ENCODE results near the gene KIF12. TPM values are rescaled to one million over a fixed set of nuclear protein-coding genes. Genes with fewer than 3 reads are reported as not detected.

Gene KIF12
- total RNA-seq, 1 experiment from 2014 or later: not detected

DNA sequence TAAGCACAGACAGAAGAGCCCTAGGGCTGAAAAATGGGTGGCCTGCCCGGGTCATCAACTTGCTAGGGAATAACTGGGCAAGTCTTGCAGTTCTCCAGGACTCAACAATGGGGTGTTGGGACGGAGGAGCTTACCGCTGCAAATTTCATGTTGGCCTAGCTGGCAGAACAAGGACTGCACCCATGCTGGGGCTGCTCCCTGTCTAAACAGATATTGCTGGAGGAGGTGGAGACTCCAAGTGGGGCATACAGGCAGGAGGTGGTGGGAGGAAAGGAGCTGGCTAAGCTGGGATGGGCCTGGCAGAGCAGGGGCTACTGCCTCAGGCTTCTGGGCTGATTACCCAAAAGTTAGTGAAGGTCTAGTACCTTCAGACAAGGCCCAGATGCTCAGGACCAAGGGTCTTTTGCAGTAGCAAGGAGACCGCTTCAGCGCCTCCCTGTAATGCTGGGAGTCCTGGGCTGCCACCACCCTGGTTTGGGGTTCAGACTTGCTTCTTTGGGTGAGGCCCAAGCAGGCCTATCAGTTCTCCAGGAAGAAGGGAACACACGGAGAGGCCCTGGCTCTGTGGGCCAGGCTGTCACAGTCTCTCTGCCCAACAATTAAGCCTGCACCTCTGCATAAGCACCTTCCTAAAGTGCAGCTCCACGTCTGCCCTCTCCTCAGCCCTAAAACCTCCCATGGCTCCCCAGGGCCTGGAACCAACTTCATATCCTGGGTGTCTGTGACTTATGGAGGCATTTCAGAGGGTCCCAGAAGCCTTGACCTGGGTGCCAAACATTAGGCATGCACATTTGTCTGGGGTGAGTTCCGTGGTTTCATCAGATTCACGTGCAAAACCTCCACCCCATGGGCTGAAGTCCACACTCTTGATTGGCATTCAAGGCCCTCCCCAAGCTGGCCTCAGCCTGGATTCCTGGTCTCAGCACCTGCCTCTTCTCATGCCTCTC lies 24.2 kb upstream of the KIF12 start:
- H3K27me3 ChIP-seq (ENCODE audit: insufficient read depth, low read depth): peaks cover 83% of the 10 kb centered on the region
- H3K4me3 ChIP-seq: no peak overlapping the region
- CTCF ChIA-PET: no interaction called here
- H3K79me2 ChIP-seq (ENCODE audit: low read depth): no peaks in the 10 kb centered on the region
- DNase-seq: no peak
- no TSS peak for BruUV-seq (replicated peaks)
- no peak overlapping the region for H3K27ac ChIP-seq
- TF ChIP-seq, protein P1, sequence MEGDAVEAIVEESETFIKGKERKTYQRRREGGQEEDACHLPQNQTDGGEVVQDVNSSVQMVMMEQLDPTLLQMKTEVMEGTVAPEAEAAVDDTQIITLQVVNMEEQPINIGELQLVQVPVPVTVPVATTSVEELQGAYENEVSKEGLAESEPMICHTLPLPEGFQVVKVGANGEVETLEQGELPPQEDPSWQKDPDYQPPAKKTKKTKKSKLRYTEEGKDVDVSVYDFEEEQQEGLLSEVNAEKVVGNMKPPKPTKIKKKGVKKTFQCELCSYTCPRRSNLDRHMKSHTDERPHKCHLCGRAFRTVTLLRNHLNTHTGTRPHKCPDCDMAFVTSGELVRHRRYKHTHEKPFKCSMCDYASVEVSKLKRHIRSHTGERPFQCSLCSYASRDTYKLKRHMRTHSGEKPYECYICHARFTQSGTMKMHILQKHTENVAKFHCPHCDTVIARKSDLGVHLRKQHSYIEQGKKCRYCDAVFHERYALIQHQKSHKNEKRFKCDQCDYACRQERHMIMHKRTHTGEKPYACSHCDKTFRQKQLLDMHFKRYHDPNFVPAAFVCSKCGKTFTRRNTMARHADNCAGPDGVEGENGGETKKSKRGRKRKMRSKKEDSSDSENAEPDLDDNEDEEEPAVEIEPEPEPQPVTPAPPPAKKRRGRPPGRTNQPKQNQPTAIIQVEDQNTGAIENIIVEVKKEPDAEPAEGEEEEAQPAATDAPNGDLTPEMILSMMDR (conservative IDR thresholded peaks at IDR 0.05): no peak
- TF ChIP-seq EZH2 (IDR thresholded peaks at IDR 0.05; ENCODE audit: low read depth): no peak
- H3K4me1 ChIP-seq (replicated peaks; ENCODE audit: insufficient read depth): no peaks in the 10 kb centered on the region
- H3K9me3 ChIP-seq (ENCODE audit: insufficient read depth, low read depth): no peaks in the 10 kb centered on the region
- intact Hi-C loops (cut with micrococcal nuclease; ENCODE audit: unreplicated experiment): no loop called here
- no peak overlapping the region for H2AFZ ChIP-seq
- H3K36me3 ChIP-seq (ENCODE audit: low read depth): no peaks in the 10 kb centered on the region
- H3K9me2 ChIP-seq (ENCODE audit: insufficient read depth): no peaks in the 10 kb centered on the region
- H3F3A ChIP-seq (ENCODE audit: insufficient read depth, low read depth): no peaks in the 10 kb centered on the region
- no peaks in the 10 kb centered on the region for H4K20me1 ChIP-seq (ENCODE audit: insufficient read depth)
- POLR2A ChIA-PET (ENCODE audit: unreplicated experiment): interaction anchor here (0.9 kb wide), 1 partner anchor 222 kb away, joined by 7 read pairs; no protein-coding TSS in a partner anchor
- no peak overlapping the region for H3K4me2 ChIP-seq

DNA sequence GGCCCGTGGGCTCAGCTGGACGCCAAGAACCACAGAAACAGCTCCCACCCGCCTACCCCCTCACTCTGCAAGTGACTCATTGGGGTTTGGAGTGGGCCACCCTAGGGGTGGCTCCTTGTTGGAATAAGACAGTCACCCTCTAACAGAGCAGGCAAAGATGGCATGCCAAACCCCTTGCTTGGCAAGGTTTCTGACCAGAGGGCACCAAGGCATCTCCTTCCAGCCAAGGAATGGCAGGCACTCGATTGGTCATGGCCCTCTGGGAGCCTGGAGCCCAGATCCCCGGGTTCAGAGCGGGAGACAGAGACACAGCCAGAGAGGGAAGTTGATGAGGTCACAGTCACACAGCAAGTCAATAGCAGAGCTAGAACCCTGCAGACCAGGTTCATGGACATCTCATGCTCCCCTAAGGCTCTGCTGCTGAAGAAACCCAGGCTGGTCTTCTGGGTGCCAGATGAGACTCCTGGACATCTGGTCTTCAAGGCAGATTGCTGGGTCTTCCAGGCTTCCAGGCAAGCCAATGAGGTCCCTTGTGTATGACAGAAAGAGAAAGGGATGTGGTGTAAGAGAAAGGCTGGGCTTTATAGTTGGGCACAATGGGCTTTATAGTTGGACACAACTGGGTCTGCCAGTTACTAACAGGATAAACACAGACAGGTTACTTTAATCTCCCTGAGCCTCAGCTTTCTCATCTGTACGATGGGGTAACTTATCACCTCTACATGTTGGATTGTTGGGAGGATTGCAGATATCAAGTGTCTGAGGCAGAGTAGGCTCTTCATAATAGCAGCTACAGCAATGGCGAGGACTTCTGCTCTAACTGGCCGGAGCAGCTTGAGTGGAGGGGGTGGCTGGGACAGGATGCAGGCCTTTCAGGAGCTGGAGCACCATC lies 23.3 kb upstream of the KIF12 start:
- intact Hi-C loops (cut with micrococcal nuclease; ENCODE audit: unreplicated experiment): no loop called here
- POLR2A ChIA-PET (ENCODE audit: unreplicated experiment): interaction anchor here (0.9 kb wide), 1 partner anchor 221 kb away, joined by 7 read pairs; no protein-coding TSS in a partner anchor
- no peak overlapping the region for H3K4me3 ChIP-seq
- no peak overlapping the region for H3K27ac ChIP-seq
- H3F3A ChIP-seq (ENCODE audit: insufficient read depth, low read depth): no peaks in the 10 kb centered on the region
- H4K20me1 ChIP-seq (ENCODE audit: insufficient read depth): no peaks in the 10 kb centered on the region
- no TSS peak for BruUV-seq (replicated peaks)
- H3K9me3 ChIP-seq (ENCODE audit: insufficient read depth, low read depth): no peaks in the 10 kb centered on the region
- no peak overlapping the region for H2AFZ ChIP-seq
- H3K4me2 ChIP-seq: no peak overlapping the region
- peaks cover 83% of the 10 kb centered on the region for H3K27me3 ChIP-seq (ENCODE audit: insufficient read depth, low read depth)
- H3K36me3 ChIP-seq (ENCODE audit: low read depth): no peaks in the 10 kb centered on the region
- H3K79me2 ChIP-seq (ENCODE audit: low read depth): no peaks in the 10 kb centered on the region
- no peak for TF ChIP-seq EZH2 (IDR thresholded peaks at IDR 0.05; ENCODE audit: low read depth)
- TF ChIP-seq, protein P1 (conservative IDR thresholded peaks at IDR 0.05): no peak
- H3K9me2 ChIP-seq (ENCODE audit: insufficient read depth): no peaks in the 10 kb centered on the region
- CTCF ChIA-PET: no interaction called here
- DNase-seq: no peak
- no peaks in the 10 kb centered on the region for H3K4me1 ChIP-seq (replicated peaks; ENCODE audit: insufficient read depth)

All from PC-9 (cell line).